Panc1 (cell line): ENCODE results near the gene MAJIN.

Experiments
- POLR2AphosphoS5 ChIP-seq: IDR thresholded peaks from 2 replicates; pipeline ENCODE4 v1.6.1; 2012; ENCODE audit warnings: mild to moderate bottlenecking, low read depth, low read length, moderate library complexity
- REST ChIP-seq, 2 experiments: IDR thresholded peaks; 2 replicates each; pipeline ENCODE4 v1.6.1; 2011 to 2012; ENCODE audit warnings: low read depth in 2 of 2, control low read depth in 1 of 2, low read length in 1 of 2, mild to moderate bottlenecking in 1 of 2, moderate library complexity in 1 of 2; ENCODE audit not compliant: insufficient read depth in 1 of 2
- TCF7L2 ChIP-seq: IDR thresholded peaks from 2 replicates; pipeline ENCODE4 v1.6.1; 2011; ENCODE audit warnings: mild to moderate bottlenecking, low read depth, low read length, inconsistent platforms
- TF ChIP-seq, protein P1 (sequence below): fragments of 450-650 bp; IDR thresholded peaks from 2 replicates; pipeline ENCODE4 v1.5.1; 2017; ENCODE audit warnings: mild to moderate bottlenecking

- TF ChIP-seq, protein P1, sequence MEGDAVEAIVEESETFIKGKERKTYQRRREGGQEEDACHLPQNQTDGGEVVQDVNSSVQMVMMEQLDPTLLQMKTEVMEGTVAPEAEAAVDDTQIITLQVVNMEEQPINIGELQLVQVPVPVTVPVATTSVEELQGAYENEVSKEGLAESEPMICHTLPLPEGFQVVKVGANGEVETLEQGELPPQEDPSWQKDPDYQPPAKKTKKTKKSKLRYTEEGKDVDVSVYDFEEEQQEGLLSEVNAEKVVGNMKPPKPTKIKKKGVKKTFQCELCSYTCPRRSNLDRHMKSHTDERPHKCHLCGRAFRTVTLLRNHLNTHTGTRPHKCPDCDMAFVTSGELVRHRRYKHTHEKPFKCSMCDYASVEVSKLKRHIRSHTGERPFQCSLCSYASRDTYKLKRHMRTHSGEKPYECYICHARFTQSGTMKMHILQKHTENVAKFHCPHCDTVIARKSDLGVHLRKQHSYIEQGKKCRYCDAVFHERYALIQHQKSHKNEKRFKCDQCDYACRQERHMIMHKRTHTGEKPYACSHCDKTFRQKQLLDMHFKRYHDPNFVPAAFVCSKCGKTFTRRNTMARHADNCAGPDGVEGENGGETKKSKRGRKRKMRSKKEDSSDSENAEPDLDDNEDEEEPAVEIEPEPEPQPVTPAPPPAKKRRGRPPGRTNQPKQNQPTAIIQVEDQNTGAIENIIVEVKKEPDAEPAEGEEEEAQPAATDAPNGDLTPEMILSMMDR = no peak
- no peak for TF ChIP-seq TCF7L2
- TF ChIP-seq REST (IDR thresholded peaks at IDR 0.05; ENCODE audit: insufficient read depth in 1 of 2, low read depth in 2 of 2, low read length in 1 of 2) = no peak
- no peak for TF ChIP-seq POLR2AphosphoS5
These were observed 30.8 kb upstream of the MAJIN start for GRCh38 chr11:65002706-65003105.
